HTERT RPE-1 (cell line): ENCODE data around the gene GRB10.

Source experiments
- in situ Hi-C: fragments of 300-500 bp; cut with MboI; formaldehyde crosslinking; loops from 4 replicates; pipeline ENCODE4 v1.14.3; 2020; ENCODE audit warnings: low sequenced_read_pairs

The GRB10 gene

GRCh38 chr7:50674896-50675835 lies 107.5 kb downstream of the GRB10 start:
- in situ Hi-C loops: no loop called here

DNA sequence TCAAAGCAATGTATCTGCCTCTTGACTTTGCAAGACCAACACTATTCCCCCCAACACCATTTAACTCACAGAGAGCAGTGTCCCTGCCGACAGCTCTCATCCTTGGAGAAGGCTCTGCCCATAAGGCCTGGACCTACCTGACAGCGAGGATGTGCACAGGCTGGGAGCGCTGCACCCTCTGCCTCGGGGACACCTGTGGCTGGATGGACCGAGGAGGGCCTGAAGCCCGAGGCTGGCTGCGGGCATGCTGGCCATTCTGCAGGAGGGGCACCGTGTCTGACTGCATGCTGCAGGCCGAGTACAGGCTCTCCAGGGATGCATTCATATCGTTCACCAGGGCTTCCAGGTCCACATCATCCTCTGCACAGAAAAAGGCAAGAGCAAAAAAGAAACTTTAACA lies 108.4 kb downstream of the GRB10 start:
- in situ Hi-C loops: no loop called here

DNA sequence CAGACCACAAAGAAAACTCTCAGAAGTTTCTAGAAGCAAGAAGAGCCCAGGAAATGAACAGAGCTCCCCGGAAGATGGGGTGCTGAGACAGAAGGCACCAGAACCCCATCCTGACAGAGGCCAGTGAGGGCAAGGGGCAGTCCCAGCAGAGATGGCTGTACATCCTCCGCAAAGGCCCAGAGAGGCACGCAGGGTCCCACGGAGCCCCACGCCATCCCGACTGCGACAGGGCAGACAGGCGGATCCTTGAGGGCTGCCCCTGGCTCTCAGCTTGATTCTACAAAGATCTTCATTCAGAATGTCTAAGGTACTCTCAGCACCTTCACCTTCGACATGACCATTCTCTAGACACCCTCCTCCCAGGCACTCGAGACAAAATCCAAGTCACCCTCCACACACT lies 109.6 kb downstream of the GRB10 start:
- in situ Hi-C loops: no loop called here

- in situ Hi-C loops: no loop called here
Measured at GRCh38 chr7:50672045-50672444, 110.7 kb downstream of the GRB10 start.

GRCh38 chr7:50671386-50671785 lies 111.3 kb downstream of the GRB10 start:
- in situ Hi-C loops: no loop called here

GRCh38 chr7:50669890-50670289 lies 112.8 kb downstream of the GRB10 start:
- in situ Hi-C loops: no loop called here

DNA sequence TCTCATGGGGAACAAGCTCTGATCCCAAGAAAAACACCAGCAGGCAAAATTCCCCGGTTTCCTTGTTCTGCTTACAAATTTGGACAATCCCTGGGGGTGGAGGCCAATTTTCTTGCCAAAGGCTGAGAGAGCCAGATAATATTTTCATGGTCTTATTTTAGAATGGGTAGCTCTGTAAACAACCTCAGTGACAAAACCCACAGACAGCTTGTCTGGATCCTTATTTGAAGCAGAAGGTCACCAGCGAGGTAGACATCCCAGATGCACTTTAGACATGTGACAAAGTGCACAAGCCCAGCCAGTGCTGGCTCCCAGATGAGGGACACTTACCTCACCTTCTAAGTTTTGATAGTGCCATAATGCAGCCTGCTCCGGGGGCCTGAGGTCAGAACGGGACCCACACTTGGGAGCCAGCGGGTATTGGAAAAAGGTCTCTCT lies 114.9 kb downstream of the GRB10 start:
- in situ Hi-C loops: no loop called here

- in situ Hi-C loops: no loop called here
Measured at GRCh38 chr7:50667338-50667737, 115.4 kb downstream of the GRB10 start.

- in situ Hi-C loops: no loop called here
Measured at GRCh38 chr7:50666124-50666496, 116.6 kb downstream of the GRB10 start.

- in situ Hi-C loops: no loop called here
Measured at GRCh38 chr7:50665403-50666123, 117.1 kb downstream of the GRB10 start.

DNA sequence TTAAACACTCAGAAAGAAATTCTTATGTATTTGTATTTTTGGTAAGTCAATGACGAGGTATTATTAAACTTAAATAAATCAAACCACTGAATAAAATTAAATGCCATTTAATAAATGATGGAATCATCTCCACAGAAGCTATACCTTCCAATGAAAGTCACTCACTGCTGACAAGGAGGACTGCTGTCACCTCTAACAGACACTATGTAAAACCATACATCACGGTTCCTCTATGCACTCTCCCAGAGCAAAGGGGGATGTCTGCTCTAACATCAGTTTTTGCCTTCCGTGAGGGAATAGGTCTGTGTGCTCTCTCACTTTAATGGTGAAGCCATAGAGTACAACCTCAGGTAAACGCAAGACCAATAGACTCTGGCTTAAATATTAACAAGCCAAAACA lies 117.8 kb downstream of the GRB10 start:
- in situ Hi-C loops: no loop called here

GRCh38 chr7:50664461-50664922 lies 118.2 kb downstream of the GRB10 start:
- in situ Hi-C loops: no loop called here

DNA sequence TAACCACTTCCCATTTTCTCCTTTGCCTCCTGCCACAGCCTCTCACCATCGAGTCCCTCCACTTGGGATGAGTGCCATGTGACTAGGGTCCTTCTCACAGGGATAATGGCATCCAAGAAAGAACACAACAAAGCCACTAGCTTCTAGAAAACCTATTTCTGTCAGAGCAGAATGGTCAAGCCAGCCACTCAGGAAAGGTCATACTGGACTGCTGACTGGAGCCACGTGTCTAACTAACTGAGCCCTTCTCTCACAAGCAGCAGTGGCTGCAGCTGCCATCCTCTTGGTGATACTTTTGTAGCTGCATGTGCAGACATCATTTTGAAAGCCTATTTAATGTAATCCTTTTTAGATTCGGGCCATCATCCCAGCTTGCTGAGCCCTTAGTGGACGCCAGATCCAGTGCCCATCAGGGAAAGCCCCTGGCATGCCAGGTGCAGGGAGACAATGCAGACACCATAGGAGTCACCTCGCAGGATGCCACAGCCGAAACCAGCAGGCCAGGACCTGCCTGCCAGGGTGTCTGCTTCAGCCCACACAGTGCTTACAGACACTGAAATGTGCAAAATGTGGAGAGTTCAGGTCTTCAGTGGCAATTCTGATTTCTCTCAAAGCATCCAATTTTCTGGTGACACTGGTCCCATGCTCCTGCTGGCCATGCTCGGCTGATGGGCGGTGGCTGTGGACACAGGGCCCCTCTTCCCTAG lies 119.1 kb downstream of the GRB10 start:
- in situ Hi-C loops: no loop called here

DNA sequence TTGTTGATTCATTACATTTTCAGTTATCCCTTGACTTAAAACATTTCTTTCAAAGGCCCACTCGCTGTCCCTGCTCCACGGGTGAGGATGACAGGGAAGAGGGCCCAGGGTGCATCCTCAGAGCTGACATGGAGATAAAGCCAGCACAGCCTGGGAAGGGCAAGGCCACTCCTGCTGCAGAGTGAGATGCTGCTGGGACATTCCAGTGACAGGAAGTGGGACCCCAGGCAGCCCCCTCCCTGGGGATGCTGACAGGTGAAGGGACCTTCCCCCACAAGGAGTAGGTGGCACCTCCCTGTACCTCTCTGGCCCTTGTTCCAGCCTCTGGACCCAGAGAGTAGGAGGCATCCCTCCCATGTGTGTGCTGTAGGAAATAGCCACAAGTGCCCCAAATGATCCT lies 119.7 kb downstream of the GRB10 start:
- in situ Hi-C loops: no loop called here

GRCh38 chr7:50662041-50662694 lies 120.5 kb downstream of the GRB10 start:
- in situ Hi-C loops: no loop called here

DNA sequence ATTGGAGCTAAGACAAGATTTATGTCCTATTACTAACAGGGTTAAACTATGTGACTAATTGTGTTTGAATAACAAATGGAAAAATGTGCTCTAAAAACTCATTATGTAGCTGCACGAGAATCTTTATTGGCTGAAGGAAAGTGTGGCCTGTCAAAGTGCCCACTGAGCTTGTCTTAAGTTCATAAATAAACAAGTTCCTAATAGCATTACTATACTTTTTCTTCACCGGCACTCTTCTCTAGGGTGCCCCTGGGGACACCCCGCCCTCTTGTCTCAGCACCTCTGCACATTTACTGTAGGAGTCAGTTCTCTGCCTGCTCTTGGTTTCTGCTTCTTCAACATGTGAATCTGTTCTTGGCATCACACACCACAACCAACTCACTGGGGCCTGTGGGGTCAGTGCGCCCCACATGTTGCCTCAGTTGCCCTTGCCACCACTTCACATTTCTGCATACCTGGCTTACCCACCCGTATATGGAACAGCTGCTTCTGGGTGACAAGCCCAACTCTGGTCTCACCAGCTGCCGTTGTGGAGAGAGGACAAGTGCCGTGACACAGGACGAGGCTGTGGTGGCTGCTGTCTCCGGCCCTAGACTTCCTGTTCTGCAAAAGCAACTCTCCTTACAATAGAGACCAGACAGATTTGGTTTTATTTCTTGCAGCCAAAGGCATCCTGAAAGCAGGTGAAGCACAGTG lies 121.2 kb downstream of the GRB10 start:
- in situ Hi-C loops: no loop called here

GRCh38 chr7:50660830-50661175 lies 121.9 kb downstream of the GRB10 start:
- in situ Hi-C loops: no loop called here

DNA sequence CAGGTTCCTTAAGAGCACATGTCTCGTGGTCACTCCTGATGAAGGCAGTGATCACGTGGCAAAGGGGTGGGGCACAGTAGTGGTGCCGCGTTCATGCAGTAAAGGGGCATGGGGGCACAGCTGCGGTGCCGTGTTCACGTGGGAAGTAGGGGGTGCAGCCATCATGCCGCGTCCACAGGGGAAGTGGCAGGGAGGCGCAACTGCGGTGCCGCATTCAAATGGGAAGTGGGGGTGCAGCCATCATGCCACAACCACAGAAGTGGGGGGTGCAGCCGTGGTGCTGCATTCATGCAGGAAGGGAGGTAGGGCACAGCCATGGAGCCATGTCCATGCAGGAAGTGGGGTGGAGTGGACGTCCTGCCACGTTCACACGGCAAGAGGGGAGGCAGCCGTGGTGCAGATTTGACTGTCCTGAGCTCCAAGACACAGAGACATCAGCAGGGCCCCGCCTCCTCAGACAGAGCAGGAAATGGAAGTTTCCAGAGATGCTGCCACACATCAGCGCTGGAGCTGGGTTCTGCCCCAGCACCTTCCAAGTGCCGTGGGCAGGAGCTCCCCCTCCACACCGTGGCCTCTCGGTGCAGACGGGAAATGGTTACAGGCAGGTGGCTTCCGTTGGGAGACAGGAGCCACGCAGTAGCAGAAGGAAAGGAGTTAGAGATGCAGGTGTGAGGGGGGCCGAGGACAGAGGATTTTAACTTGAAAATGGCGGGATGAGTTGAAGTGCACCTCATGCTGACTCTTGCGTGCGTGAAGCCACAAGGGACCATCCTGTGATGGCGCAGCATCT lies 122.5 kb downstream of the GRB10 start:
- in situ Hi-C loops: no loop called here

DNA sequence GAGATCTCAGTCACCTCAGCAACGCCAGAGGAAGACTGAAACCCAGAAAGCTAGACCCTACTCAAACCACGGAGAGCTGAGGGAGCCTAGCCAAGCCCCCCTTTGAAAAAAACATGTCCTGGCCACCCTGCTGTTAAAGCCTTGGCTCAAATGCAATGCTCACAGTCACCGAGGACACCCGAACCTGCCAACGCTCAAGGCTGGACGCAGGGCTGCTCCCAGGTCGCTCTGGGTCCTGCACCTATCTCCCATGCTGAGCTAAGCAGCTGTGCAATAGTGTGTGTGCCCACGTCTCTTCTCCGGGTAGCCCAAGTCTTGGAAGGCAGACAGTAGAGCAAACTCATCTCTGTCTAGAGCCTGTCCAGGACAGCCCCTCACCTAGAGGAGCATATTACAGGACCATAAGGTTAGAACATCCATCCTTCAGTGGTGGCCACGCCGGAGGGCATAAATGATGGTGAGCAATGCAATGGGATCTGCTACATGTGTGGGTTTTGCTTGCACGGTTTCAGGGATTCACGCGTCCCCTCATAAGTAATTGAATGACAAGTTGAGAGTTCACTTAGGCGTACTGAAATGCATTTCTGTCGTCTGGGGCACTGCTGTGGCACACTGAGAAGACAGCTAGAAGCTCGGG lies 123.2 kb downstream of the GRB10 start:
- in situ Hi-C loops: no loop called here
